ENCODE results near the gene MIB1.

- TF ChIP-seq GATA2 (IDR thresholded peaks at IDR 0.05; ENCODE audit: low read depth, low read length) (no peak), GATA3 (IDR thresholded peaks at IDR 0.05; ENCODE audit: low read depth, low read length) (no peak)
These were observed 163.1 kb downstream of the MIB1 start for GRCh38 chr18:21903709-21904108.

All from SH-SY5Y (cell line).